GM12891 (cell line): ENCODE results near the gene GSN.

Source experiments
- DNase-seq: peaks from one replicate; pipeline ENCODE4 v3.0.0; 2011; ENCODE audit warnings: low spot score; ENCODE audit not compliant: insufficient read length
- FAIRE-seq: peaks from 2 replicates; lab custom pipeline; 2011; peaks lifted over from hg19 to GRCh38; lab: Jason Lieb, UNC
- PAX5 ChIP-seq: IDR thresholded peaks from 2 replicates; pipeline ENCODE4 v1.6.1; 2011; ENCODE audit warnings: low read length, moderate library complexity, mild to moderate bottlenecking; ENCODE audit not compliant: insufficient read depth, severe bottlenecking
- POLR2A ChIP-seq: IDR thresholded peaks from 2 replicates; pipeline ENCODE4 v1.6.1; 2011; ENCODE audit warnings: low read depth, low read length, control low read depth
- POLR2AphosphoS5 ChIP-seq: IDR thresholded peaks from 2 replicates; pipeline ENCODE4 v1.6.1; 2011; ENCODE audit warnings: low read depth, low read length, control low read depth
- POU2F2 ChIP-seq: IDR thresholded peaks from 2 replicates; pipeline ENCODE4 v1.6.1; 2011; ENCODE audit warnings: low read depth, mild to moderate bottlenecking, control low read depth, low read length, moderate library complexity
- SPI1 ChIP-seq: IDR thresholded peaks from 2 replicates; pipeline ENCODE4 v1.6.1; 2011; ENCODE audit warnings: low read depth, low read length, control low read depth
- TAF1 ChIP-seq: IDR thresholded peaks from 2 replicates; pipeline ENCODE4 v1.6.1; 2011; ENCODE audit warnings: low read depth, low read length, control low read depth

Gene GSN

DNA sequence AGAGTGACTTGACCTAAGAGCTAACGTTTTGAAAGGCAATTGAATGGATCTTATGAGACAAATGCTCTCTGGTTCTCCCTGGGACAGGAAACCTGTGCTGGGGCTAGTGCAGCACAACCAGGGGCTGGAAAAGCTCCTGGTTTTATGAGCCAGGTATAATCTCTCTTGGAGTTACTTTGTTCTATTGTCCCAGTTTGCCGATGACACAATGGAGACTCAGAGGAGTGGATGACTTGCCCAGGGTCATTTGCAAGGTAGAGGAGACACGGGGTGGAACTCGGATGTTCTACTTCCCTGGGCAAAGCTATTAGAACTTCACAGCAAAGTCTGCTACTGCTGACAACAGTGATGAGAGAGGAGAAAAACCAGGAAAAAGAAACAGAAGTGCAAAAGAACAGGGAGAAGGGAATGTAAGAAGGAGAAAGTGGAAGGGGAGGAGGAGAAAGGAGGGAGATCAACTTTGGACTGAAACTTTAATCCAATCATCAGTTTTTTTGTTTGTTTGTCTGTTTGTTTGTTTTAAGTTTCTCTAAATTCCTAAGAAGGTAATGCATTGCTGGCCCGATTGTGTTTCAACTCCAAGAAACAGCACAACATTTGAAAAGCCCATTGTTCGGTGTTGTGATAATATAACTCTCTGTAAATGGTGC is 7.4 kb upstream of the GSN start:
- DNase-seq = no peak
- no peak for TF ChIP-seq POLR2AphosphoS5
- TF ChIP-seq SPI1 = no peak
- no peak for TF ChIP-seq POLR2A
- no peak for TF ChIP-seq PAX5
- TF ChIP-seq TAF1 = no peak
- no peak for TF ChIP-seq POU2F2
- no peak for FAIRE-seq

DNA sequence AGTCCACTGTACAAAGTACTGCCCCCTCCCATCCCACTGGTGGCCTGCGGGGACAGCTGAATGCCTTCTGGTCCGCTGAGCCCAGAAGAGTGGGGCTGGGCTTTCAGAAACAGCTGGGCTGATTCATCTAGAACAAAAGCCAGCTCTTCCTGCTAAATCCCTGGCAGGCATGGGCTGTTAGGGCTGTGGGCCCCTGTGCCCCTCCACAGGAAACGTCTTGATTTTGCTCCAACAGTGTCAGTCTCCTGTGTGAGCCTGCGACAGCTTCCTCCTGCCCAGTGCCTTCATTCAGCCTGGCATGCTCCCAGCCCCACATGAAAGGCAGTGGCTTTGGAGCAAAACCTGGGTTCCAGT is 6.9 kb upstream of the GSN start:
- no peak for DNase-seq
- no peak for TF ChIP-seq SPI1
- no peak for TF ChIP-seq PAX5
- TF ChIP-seq POLR2AphosphoS5 = no peak
- TF ChIP-seq POU2F2 = no peak
- TF ChIP-seq POLR2A = no peak
- no peak for TF ChIP-seq TAF1
- FAIRE-seq = no peak

DNA sequence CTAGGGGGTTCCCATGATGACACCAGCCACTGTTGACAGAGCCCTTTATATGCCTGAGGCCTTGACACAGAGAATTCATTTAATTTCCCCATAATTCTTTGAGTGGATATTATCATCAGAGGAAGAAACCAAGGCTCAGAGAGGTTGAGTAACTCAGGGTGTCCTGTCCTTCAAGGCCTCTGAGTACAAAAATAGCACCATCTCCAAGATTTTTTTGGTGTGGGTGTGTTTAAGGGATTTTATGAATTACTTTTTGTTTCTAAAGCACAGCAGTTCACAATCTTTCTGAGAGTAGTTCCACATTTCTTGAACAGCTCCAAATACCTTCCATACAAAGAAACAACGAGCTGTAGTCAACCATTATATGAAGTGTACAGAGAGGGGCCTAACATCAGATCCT is 6.2 kb upstream of the GSN start:
- no peak for DNase-seq
- no peak for TF ChIP-seq POU2F2
- TF ChIP-seq PAX5 = no peak
- no peak for TF ChIP-seq TAF1
- no peak for TF ChIP-seq POLR2AphosphoS5
- no peak for TF ChIP-seq POLR2A
- TF ChIP-seq SPI1 = no peak
- no peak for FAIRE-seq

DNA sequence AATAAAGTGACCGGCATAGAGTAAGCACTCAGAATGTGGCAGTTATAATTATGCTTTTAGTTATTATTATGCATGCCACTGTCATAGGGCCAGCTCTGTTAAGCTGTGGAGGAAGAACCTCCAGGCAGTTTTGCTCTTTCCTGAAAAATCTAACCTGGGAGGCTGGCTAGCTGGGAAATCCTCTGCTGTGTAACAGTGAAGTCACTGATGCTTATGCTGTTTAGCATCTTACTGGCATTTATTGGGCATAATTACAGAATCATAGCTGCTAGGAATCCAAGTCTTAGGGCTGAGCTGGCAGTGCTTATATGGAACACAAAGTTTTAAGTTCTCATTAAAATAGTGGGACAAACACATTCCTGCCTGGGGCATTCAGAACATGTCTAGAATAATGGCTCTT is 5.5 kb upstream of the GSN start:
- FAIRE-seq (no peak), DNase-seq (no peak)
- TF ChIP-seq POU2F2 (no peak), TAF1 (no peak), SPI1 (no peak), POLR2AphosphoS5 (no peak), PAX5 (no peak), POLR2A (no peak)

DNA sequence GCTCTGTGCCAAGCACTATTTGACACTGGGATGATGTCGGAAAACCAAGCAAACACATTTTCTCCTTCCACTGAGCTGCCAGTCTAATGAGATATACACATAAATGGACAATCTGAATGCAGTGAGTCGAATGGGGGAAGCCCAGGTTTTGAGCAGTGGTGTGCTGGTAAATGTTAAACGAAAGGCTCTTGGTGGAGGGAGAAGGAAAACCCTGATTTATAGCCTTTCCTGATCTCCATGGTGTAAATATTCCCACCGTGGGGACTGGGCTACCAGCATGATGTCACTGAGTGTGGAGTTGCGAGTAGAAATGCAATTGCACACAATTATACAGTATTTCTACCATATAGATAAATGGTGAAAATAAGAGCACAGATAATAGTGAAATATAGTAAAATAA is 5.0 kb upstream of the GSN start:
- no peak for DNase-seq
- FAIRE-seq = no peak
- no peak for TF ChIP-seq SPI1
- no peak for TF ChIP-seq TAF1
- no peak for TF ChIP-seq POU2F2
- TF ChIP-seq POLR2AphosphoS5 = no peak
- TF ChIP-seq POLR2A = no peak
- no peak for TF ChIP-seq PAX5

DNA sequence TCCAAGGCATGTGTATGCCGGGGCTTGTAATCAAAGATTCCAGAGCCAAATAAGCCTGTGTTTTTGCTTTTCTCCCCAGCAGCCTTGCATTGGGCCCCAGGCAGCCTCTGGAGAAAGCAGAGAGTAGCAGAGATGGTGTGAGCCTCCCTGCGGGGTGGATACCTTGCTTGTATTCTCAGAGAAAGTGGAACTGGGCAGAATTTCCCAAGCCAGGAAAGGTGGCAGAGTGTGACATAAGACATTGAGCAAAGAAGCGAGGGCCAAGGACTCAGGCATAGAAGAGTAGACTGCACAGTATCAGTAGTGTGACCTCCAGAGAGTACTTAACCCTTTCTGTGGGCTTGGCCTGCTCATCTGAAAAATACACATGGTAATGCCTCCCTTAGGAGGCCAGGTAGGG is 1.6 kb upstream of the GSN start:
- DNase-seq (no peak), FAIRE-seq (no peak)
- TF ChIP-seq POLR2AphosphoS5 (no peak), PAX5 (no peak), POLR2A (no peak), POU2F2 (no peak), TAF1 (no peak), SPI1 (no peak)

DNA sequence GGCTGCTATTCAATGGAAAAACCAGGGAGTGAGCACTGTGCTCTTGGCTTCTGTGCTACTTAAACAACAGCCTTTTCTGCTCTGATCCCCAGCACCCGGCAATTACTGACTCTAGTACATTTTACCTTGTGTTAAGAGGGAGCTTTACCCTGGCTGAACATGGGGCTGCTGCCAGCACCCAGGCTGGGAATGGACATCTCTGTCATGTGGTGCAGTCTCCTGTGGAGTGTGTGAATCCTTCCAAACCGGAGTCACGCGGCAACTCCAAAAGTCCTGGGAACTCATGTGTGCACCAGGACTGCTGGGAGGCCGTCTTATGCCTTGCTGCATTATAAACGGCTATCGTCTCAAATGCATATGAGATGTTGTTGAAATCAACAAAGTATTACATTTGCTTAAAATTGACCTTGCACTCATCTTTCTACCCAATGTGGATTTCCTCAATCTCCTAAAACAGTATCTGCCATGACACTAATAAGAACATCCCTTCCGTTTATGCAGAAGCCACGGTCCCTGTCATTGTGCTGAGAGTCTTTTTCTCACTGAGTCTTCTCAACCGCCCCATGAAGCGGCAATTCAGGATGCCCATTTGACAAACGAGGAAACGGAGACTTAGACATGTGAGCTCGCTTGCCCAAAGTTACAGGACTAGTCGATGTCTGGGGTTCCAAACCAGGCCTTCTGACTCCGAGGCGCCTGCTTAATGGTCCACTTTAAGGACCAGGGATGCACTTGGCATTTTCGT is 884 bp upstream of the GSN start:
- TF ChIP-seq POLR2A (no peak), POU2F2 (no peak; the same call in 1 of the 2 replicates), TAF1 (no peak), PAX5 (no peak), SPI1 (no peak), POLR2AphosphoS5 (no peak)
- FAIRE-seq (no peak), DNase-seq (no peak)

DNA sequence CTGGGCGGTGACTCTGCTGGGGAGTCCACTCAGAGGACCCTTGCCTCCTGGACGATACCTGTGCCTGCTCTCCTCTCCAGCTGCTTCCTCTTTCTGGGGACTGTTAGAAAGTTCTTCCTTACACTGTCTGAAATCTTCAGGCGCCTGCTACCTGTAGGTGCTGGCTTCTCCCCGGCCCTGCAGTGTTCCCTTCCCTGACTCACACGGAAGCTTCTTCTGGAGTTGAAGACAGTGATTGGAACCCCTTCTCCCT is 562 bp downstream of the GSN start:
- DNase-seq = no peak
- TF ChIP-seq SPI1 (peak; percentile 49), POU2F2 (no peak), POLR2AphosphoS5 (no peak), PAX5 (no peak)
- FAIRE-seq = no peak

DNA sequence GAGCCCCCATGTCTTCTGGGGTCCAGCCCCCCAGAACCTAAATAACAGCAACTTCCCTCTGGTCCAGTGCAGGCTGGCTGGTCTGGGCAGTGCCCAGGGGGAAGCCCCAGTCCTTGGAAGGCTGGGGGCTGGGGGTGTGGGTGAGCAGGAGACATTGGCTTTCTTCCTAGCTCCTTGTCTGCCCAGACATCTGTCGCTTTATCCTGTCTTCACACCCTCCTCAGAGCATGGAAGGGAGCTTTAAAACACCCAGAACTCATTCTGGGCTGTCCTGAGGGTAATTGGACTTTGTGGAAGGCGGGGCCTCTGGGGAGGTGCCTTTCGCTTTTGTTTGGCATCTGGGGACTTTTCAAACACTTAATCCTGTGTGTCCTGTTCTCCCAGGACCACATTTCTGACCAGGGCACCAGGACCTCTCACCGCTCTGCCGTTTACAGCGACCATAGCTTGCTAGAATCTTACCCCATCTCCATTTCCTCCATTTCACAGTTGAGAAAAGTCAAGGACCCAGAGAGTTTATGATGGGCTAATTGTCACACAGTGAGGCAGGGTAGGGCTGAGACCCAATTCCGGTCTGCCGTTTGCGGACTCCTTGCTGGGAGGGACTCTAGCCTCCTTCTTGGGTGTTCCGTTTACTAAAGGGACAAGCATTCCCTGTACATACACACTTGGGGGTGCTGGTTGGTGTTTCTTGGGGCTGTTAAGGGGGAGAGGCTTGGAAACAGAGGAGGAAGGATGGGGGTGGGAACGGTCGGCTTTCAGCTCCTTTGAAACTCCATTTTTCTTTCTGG is 1.1 kb downstream of the GSN start:
- FAIRE-seq (peak; percentile 77), DNase-seq (no peak)
- no peak for TF ChIP-seq POLR2AphosphoS5
- TF ChIP-seq SPI1 = no peak
- TF ChIP-seq POU2F2 = no peak
- no peak for TF ChIP-seq PAX5
- no peak for TF ChIP-seq TAF1
- no peak for TF ChIP-seq POLR2A

DNA sequence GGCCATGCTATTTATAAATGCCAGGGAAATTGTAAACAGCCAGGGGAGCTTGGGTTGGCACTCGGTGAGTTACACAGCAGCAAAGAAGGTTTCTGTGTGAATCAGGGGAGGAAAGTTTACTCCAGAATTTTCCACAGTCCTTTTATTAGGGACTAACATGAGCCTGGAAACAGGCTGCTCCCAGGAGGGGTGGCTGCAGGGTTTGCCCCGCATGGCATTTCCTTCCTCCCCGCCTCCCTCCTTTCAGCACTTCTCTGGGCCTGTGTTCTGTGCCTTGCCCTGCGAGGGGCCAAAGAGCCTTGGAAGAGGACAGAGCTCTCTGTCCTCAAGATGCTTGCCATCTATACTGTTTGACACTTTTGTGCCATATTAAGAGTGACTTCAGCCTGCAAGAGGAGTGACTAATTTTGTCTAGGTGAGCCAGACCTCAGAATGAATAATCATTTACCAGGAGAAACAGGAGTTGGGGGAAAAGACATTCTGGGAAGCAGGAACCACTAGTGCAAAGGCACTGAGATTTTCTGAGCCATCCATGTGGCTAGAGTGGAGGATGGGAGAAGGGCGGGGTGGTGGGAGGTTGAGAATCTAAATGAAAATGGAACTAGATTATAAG is 1.8 kb downstream of the GSN start:
- DNase-seq (no peak), FAIRE-seq (no peak)
- TF ChIP-seq POLR2A (no peak), POLR2AphosphoS5 (no peak), POU2F2 (no peak), PAX5 (no peak), TAF1 (no peak), SPI1 (no peak)
